Dermis microvascular lymphatic vessel endothelial cell (primary cell): ENCODE data around the gene NDUFS8. TPM values are rescaled to one million over a fixed set of nuclear protein-coding genes. Genes with fewer than 3 reads are reported as not detected.
A peak's percentile ranks its signal among the peaks of the same experiment; 100 is the strongest.

Experiments
- DNase-seq, 2 donors: peaks; one replicate each; pipeline versions ENCODE4 v3.0.0 to v3.0.0-alpha.2; 2010; ENCODE audit warnings: low read depth in 2 of 2
- total RNA-seq: library from RNA; depleted of rRNA; stranded (reverse); fragments of >200 nt; gene quantifications from 2 replicates; pipeline ENCODE4 v1.2.1, GENCODE V29; 2014

The NDUFS8 gene
- total RNA-seq, 1 donor from 2014 or later, result 96.3 TPM

GRCh38 chr11:68035266-68035876, 4.9 kb downstream of the NDUFS8 start:
- DNase-seq, result no peak

- no peak for DNase-seq
Observed at GRCh38 chr11:68036141-68036716, 5.7 kb downstream of the NDUFS8 start.

DNA sequence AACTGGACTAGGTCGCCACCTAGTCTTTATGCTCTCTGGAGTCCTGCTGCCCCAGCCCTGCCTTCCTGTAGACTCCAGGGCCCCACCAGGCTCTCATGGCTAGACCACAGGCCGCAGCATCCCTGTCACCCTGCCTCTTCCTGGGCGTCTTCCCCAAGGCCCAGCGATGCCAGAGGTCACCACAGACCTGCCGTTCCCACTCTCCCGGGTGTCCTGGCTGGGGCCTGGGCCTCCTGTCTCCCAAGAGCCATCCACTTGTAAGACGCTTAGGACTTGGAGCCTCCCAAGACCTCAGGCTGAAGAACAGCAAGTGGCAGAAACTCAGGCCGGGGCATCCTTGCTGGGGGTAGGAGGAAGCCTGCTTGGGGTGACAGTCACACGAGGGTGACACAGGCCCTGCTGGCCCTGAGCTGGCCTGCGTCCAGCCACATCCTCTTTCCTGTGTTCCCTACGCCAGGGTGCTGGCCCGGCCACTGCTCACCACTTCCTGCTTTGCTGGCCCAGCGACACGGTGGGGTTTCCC, 6.3 kb downstream of the NDUFS8 start:
- DNase-seq, result peak; percentile 57 to 59

- peak in 1 of 2 donors; percentile 26 for DNase-seq
Observed at GRCh38 chr11:68037411-68038225, 7.1 kb downstream of the NDUFS8 start.

DNA sequence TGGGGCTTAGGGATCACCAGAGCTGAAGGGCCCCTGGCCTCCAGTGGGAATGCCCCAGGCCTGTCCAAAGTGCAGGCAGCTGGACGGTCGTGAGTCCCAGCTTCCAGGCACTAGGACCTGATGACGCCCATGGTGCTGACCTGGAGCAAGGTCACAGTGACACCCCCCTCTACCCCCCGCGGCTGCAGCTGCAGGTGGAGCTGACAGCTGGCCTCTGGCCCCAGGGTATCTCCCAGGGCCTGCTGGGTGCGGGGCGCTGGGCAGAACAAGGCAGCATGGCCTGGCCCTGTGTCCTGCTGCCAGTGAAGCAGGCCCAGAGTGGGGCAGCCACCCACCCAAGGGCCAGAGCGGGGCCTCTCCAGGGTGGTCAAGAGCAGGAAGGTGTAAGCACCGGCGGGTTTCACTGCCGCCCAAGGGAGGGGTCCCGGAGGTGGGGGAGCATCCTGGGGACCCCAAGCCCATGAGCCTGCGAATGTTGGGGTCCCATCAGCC, 7.8 kb downstream of the NDUFS8 start:
- no peak for DNase-seq

GRCh38 chr11:68038718-68039525, 8.4 kb downstream of the NDUFS8 start, which contains the start of gene TCIRG1:
Gene TCIRG1, plus strand, starts transcription at chr11:68039025. Its CDS starts 2,247 bp downstream, at chr11:68041272.
- DNase-seq, result peak; percentile 43 to 91

DNA sequence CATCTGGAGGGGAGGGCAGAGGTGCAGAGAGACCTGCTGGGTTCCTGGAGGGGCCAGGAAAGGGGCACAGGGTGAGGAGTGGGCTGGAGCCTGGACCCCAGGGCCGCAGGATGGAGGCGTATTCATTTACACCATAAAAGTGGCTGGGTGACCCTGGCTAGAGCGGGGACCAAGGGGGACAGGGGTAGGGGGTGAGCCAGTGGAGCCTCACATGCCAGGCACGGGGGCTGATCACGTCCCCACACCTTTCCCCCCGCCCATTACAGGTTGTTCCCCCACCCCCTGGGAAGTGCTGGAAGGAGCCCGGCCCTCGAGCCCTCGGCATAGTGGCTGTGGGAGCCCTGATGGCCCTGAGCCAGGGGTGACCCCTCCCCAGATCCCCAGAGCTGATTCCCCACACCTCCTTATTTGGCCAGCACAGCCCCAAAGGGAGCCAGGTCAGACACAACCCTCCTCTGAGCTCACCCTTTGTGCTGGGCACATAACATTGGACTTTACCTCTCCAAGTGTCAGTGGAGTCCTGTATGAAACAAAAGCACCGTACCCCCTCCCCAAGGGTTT, 9.1 kb downstream of the NDUFS8 start:
- peak in 1 of 2 donors; percentile 12 for DNase-seq

- DNase-seq, result peak; percentile 61 to 90
Observed at GRCh38 chr11:68040101-68040956, 9.8 kb downstream of the NDUFS8 start.

- no peak for DNase-seq
Observed at GRCh38 chr11:68040957-68041591, 10.6 kb downstream of the NDUFS8 start.

DNA sequence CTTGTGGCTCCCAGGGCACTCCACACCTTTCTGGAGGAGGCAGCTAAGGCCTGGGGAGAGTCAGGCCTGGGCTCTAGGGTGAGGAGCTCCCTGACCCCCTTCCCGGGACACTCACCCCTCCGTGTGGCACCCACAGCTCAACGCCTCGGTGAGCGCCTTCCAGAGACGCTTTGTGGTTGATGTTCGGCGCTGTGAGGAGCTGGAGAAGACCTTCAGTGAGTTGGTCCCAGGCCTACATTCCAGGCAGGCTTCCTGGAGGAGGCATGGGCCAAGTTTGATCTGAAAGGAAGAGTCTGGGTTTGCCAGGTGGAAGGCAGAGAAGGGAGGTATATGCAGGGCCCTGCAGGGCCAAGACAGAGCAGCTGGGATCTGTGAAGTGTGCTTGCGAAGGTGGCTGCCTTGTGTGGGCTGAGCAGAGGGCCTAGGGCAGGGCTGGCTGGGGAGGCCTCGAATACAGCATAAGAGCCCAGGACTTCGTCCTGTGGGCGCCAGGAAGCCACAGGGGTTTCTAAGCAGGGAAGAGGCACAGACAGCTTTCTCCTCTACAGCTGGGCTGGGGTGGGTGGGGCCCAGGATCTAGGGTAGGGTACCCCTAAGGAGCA, 11.2 kb downstream of the NDUFS8 start:
- DNase-seq, result no peak

DNA sequence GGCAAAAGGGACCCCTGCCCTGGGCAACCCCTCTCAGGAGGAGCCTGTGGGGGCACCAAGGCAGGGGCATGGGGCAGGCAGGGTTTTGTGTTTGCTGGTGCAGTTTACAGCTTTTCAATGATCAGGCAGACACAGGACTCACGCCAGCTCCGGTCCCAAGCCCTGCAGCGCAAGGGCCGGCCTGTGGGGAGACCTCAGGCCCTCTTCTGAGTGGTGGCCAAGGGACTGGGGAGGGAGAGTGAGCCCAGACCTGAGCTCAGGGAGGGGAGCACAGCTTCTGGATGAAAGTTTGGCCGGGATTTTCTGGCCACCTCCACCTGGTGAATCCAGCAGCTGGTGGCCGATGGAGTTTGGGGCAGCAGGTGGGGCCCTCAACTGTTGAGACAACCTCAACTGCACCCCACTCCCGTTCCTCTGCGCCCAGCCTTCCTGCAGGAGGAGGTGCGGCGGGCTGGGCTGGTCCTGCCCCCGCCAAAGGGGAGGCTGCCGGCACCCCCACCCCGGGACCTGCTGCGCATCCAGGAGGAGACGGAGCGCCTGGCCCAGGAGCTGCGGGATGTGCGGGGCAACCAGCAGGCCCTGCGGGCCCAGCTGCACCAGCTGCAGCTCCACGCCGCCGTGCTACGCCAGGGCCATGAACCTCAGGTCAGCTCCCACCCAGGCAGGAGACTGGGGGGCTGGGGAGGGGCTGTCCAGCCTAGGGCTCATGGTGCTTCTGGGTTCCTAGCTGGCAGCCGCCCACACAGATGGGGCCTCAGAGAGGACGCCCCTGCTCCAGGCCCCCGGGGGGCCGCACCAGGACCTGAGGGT, 11.9 kb downstream of the NDUFS8 start:
- no peak for DNase-seq

- no peak for DNase-seq
Observed at GRCh38 chr11:68043029-68043348, 12.5 kb downstream of the NDUFS8 start.

DNA sequence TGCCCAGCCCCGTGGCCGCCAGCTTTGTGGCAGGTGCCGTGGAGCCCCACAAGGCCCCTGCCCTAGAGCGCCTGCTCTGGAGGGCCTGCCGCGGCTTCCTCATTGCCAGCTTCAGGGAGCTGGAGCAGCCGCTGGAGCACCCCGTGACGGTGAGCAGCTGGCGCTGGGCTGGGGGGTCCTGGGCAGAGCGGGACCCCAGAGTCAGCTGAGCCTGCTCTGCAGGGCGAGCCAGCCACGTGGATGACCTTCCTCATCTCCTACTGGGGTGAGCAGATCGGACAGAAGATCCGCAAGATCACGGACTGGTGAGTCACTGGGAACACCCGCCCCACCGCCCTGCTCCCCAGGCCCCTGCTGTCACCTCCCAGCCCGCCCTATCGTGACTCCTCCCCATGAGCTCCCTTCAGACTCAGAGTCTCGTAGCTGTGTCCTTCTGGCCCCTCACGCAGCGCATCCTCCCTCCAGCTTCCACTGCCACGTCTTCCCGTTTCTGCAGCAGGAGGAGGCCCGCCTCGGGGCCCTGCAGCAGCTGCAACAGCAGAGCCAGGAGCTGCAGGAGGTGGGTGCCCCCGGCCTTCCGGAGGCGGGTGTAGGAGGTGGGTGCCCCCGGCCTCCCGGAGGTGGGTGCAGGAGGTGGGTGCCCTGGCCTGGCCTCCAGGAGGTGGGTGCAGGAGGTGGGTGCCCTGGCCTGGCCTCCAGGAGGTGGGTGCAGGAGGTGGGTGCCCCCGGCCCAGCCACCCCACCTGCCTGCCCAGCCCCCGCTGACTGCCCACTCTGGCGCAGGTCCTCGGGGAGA, 13.1 kb downstream of the NDUFS8 start:
- no peak for DNase-seq

DNA sequence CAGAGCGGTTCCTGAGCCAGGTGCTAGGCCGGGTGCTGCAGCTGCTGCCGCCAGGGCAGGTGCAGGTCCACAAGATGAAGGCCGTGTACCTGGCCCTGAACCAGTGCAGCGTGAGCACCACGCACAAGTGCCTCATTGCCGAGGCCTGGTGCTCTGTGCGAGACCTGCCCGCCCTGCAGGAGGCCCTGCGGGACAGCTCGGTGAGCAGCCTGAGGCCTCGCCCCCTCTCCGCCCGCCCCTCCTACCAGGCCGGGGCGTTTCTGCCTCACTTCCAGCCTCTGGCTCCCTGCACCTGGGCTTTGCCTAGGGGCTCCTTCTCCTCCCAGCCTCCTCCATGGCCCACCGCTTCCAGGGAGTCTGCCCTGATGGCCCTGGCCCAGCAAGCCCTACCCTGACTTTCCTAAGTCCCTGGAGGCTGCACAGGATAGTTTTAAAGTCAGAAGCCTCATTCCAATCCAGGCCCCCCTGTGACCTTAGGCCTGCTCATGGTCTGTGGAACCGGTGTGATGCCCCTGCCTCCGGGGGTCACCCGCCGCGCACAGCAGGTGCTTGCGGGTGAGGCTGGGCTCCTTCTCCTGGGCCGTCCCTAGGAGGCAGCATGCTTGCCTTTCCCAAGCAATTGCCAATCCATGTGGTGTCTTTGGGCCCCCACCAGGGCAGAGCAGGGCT, 13.8 kb downstream of the NDUFS8 start:
- no peak for DNase-seq

DNA sequence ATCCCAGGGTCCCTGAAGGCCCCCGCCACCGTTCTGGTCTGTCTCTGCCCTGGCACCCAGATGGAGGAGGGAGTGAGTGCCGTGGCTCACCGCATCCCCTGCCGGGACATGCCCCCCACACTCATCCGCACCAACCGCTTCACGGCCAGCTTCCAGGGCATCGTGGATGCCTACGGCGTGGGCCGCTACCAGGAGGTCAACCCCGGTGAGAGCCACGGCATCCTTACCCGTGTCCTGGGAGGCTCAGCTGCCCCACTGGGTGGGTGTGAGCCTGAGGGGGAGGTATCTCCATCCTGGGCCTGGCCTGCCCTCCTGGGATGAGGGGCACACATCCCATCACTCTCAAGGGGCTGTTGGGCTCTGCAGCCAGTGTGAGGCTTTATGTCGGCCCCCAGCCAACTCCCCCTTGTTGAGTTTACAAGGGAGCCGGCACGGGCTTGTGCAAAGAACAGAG, 14.4 kb downstream of the NDUFS8 start:
- no peak for DNase-seq

GRCh38 chr11:68047437-68048290, 17.2 kb downstream of the NDUFS8 start:
- DNase-seq, result no peak
